K562 (cell line): ENCODE results near the gene TJP3. TPM values are rescaled to one million over a fixed set of nuclear protein-coding genes. Genes with fewer than 3 reads are reported as not detected.

ENCODE experiments used
- CREBBP ChIP-seq: IDR thresholded peaks from one replicate; pipeline ENCODE4 v1.6.1; 2012; ENCODE audit warnings: low read depth, mild to moderate bottlenecking, control low read depth, inconsistent platforms, low read length
- EZH2 ChIP-seq: IDR thresholded peaks from 2 replicates; pipeline ENCODE4 v1.6.1; 2012; ENCODE audit warnings: low read depth, mild to moderate bottlenecking, inconsistent platforms, low read length, borderline replicate concordance
- KDM5B ChIP-seq: fragments of 200-600 bp; sonication (generic); IDR thresholded peaks from 2 replicates; pipeline ENCODE4 v1.6.1; 2012; ENCODE audit warnings: low read depth, mild to moderate bottlenecking, moderate library complexity, low read length, control low read depth, inconsistent platforms; ENCODE audit not compliant: insufficient replicate concordance
- KLF16 ChIP-seq: IDR thresholded peaks from 2 replicates; pipeline ENCODE4 v1.6.1; 2016; ENCODE audit warnings: antibody characterized with exemption
- MCM2 ChIP-seq: fragments of 450-650 bp; IDR thresholded peaks from 2 replicates; pipeline ENCODE4 v1.6.1; 2017; ENCODE audit warnings: low read depth, mild to moderate bottlenecking
- MCM7 ChIP-seq, 2 experiments: fragments of 450-650 bp; IDR thresholded peaks; 2 replicates each; pipeline ENCODE4 v1.6.1; 2016 to 2018
- MEF2D ChIP-seq: conservative IDR thresholded peaks from 2 replicates; pipeline ENCODE4 v1.6.1; 2016; ENCODE audit warnings: low read depth, missing genetic modification characterization, missing compliant biosample characterization
- POLR2G ChIP-seq: fragments of 200-400 bp; formaldehyde crosslinking; IDR thresholded peaks from 2 replicates; pipeline ENCODE4 v1.6.1; 2017; ENCODE audit warnings: low read depth, mild to moderate bottlenecking, antibody characterized with exemption, low read length, moderate library complexity
- RB1 ChIP-seq: fragments of 450-650 bp; IDR thresholded peaks from 2 replicates; pipeline ENCODE4 v1.6.1; 2017; ENCODE audit warnings: low read depth, mild to moderate bottlenecking
- TAF15 ChIP-seq: fragments of 200-400 bp; formaldehyde crosslinking; IDR thresholded peaks from 2 replicates; pipeline ENCODE4 v1.6.1; 2017; ENCODE audit warnings: mild to moderate bottlenecking, low read depth, low read length, moderate library complexity
- XRCC4 ChIP-seq: IDR thresholded peaks from one replicate; pipeline ENCODE4 v1.6.1; 2011; ENCODE audit not compliant: insufficient read depth, insufficient read length; ENCODE audit errors: extremely low read depth
- ZBTB7A ChIP-seq: IDR thresholded peaks from 2 replicates; pipeline ENCODE4 v1.6.1; 2011; ENCODE audit warnings: low read depth, mild to moderate bottlenecking, low read length, moderate library complexity, borderline replicate concordance; ENCODE audit not compliant: control insufficient read depth
- ZNF347 ChIP-seq: fragments of 450-650 bp; formaldehyde crosslinking; IDR thresholded peaks from 2 replicates; pipeline ENCODE4 v1.4.0; 2020; ENCODE audit warnings: low read depth, mild to moderate bottlenecking, moderate library complexity
- ZNF717 ChIP-seq: fragments of 250-450 bp; sonication (Bioruptor Pico); IDR thresholded peaks from 2 replicates; pipeline ENCODE4 v1.5.0; 2021
- ZNF830 ChIP-seq: fragments of 250-450 bp; sonication (Bioruptor Pico); IDR thresholded peaks from 2 replicates; pipeline ENCODE4 v1.5.0; 2021; ENCODE audit warnings: mild to moderate bottlenecking
- polyA plus RNA-seq, 8 experiments: library from polyadenylated mRNA; depleted of rRNA in 4 of 8; stranded (reverse) in 5 of 8; unstranded in 3 of 8; fragments of >200 nt; fragmentation: Nextera tagmentation in 2 of 8; fragmentation: Illumina TruSeq in 1 of 8; extraction: Ambion mirVana in 2 of 8; extraction: Trizol in 1 of 8; gene quantifications; 2 replicates each; pipeline versions ENCODE4 v1.2.1 to v1.2.3, GENCODE V29; 2011 to 2014; ENCODE audit warnings: inconsistent platforms in 1 of 8, missing spikeins in 1 of 8
- total RNA-seq, 7 experiments: library from RNA; depleted of rRNA in 6 of 7; stranded (reverse); fragments of >200 nt in 6 of 7; fragmentation: Illumina TruSeq in 2 of 7; extraction: Trizol in 2 of 7; gene quantifications; 2 replicates each; pipeline versions ENCODE4 v1.2.1 to v1.2.3, GENCODE V29; 2011 to 2021; ENCODE audit warnings: low replicate concordance in 1 of 7
- TF ChIP-seq, protein P1 (sequence below): sonication (generic); formaldehyde crosslinking; IDR thresholded peaks from 2 replicates; pipeline ENCODE4 v1.8.1; 2023; ENCODE audit warnings: mild to moderate bottlenecking, missing genetic modification reagents
- TF ChIP-seq, protein P2 (sequence below), 2 experiments: fragments of 200-800 bp in 1 of 2; sonication (Bioruptor generic) in 1 of 2; sonication (generic) in 1 of 2; formaldehyde crosslinking in 1 of 2; IDR thresholded peaks in 1 of 2; conservative IDR thresholded peaks in 1 of 2; 2 replicates each; pipeline versions ENCODE4 v1.5.0 to v1.6.1; 2016 to 2020; ENCODE audit warnings: missing compliant biosample characterization in 1 of 2, missing genetic modification characterization in 1 of 2, missing genetic modification reagents in 1 of 2
- TF ChIP-seq, protein P3 (sequence below): sonication (generic); formaldehyde crosslinking; IDR thresholded peaks from 2 replicates; pipeline ENCODE4 v1.9.0; 2022; ENCODE audit warnings: mild to moderate bottlenecking, missing genetic modification reagents
- TF ChIP-seq, protein P4 (sequence below): fragments of 450-650 bp; IDR thresholded peaks from 2 replicates; pipeline ENCODE4 v1.6.1; 2016
- TF ChIP-seq, protein P5 (sequence below), 2 experiments: fragments of 450-650 bp; conservative IDR thresholded peaks; 2 replicates each; pipeline ENCODE4 v1.6.1; 2017; ENCODE audit warnings: mild to moderate bottlenecking in 2 of 2, moderate library complexity in 2 of 2
- TF ChIP-seq, protein P6 (sequence below), 3 experiments: IDR thresholded peaks in 2 of 3; conservative IDR thresholded peaks in 1 of 3; 2 replicates each; pipeline ENCODE4 v1.5.1; 2011 to 2012; ENCODE audit warnings: low read length in 3 of 3, mild to moderate bottlenecking in 3 of 3, control low read depth in 2 of 3, improper control_type of control experiment in 1 of 3, inconsistent platforms in 1 of 3, low read depth in 1 of 3, mixed read lengths in 1 of 3, moderate library complexity in 1 of 3; ENCODE audit not compliant: insufficient read depth in 2 of 3

The TJP3 gene
- total and polyA plus RNA-seq, 9 of the 15 experiments (the other 6 are each of a cell fraction or from before 2014, with no cell fraction given): 0.11 to 2.4 (median 0.57) TPM; not detected in 1

DNA sequence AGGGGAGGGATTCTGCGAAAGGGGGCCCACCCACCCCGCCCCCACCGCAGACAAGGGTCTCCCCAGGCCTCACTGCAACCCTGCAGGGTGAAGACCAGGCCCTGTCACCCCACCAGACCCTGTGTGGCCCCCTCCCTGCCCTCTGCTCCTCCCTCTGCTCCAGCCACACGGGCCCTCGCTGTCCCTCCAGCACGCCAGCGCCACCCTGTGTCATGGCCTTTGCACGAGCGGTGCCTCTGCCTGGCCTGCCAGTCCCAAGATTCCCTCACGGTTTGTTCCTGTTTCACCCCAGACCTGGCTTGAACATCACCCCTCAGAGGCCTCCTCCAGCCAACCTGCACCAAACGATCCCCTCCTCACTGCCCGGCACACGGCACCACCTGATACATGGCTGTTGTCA, 35.2 kb upstream of the TJP3 start (continued):
- no peak for TF ChIP-seq ZNF717
- 0 out of 2 replicates have a peak, but pooled peaks have one; percentile 31 for TF ChIP-seq POLR2G
- no peak for TF ChIP-seq MEF2D (tag)
- TF ChIP-seq, protein P1, sequence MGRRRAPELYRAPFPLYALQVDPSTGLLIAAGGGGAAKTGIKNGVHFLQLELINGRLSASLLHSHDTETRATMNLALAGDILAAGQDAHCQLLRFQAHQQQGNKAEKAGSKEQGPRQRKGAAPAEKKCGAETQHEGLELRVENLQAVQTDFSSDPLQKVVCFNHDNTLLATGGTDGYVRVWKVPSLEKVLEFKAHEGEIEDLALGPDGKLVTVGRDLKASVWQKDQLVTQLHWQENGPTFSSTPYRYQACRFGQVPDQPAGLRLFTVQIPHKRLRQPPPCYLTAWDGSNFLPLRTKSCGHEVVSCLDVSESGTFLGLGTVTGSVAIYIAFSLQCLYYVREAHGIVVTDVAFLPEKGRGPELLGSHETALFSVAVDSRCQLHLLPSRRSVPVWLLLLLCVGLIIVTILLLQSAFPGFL (CRISPR knock-in tag): no peak
- TF ChIP-seq MCM2: no peak
- no peak for TF ChIP-seq XRCC4
- no peak for TF ChIP-seq MCM7 (IDR thresholded peaks at IDR 0.05)
- TF ChIP-seq KLF16: no peak
- TF ChIP-seq, protein P2, sequence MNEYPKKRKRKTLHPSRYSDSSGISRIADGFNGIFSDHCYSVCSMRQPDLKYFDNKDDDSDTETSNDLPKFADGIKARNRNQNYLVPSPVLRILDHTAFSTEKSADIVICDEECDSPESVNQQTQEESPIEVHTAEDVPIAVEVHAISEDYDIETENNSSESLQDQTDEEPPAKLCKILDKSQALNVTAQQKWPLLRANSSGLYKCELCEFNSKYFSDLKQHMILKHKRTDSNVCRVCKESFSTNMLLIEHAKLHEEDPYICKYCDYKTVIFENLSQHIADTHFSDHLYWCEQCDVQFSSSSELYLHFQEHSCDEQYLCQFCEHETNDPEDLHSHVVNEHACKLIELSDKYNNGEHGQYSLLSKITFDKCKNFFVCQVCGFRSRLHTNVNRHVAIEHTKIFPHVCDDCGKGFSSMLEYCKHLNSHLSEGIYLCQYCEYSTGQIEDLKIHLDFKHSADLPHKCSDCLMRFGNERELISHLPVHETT (CRISPR knock-in tag; conservative IDR thresholded peaks at IDR 0.05 in 1 of 2, IDR thresholded peaks at IDR 0.05 in 1 of 2): no peak
- TF ChIP-seq, protein P3, sequence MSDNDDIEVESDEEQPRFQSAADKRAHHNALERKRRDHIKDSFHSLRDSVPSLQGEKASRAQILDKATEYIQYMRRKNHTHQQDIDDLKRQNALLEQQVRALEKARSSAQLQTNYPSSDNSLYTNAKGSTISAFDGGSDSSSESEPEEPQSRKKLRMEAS (CRISPR knock-in tag): no peak
- TF ChIP-seq ZBTB7A: peak; percentile 22; the same call in 1 of the 2 replicates
- TF ChIP-seq, protein P4, sequence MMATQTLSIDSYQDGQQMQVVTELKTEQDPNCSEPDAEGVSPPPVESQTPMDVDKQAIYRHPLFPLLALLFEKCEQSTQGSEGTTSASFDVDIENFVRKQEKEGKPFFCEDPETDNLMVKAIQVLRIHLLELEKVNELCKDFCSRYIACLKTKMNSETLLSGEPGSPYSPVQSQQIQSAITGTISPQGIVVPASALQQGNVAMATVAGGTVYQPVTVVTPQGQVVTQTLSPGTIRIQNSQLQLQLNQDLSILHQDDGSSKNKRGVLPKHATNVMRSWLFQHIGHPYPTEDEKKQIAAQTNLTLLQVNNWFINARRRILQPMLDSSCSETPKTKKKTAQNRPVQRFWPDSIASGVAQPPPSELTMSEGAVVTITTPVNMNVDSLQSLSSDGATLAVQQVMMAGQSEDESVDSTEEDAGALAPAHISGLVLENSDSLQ: no peak
- TF ChIP-seq RB1: no peak
- TF ChIP-seq, protein P5, sequence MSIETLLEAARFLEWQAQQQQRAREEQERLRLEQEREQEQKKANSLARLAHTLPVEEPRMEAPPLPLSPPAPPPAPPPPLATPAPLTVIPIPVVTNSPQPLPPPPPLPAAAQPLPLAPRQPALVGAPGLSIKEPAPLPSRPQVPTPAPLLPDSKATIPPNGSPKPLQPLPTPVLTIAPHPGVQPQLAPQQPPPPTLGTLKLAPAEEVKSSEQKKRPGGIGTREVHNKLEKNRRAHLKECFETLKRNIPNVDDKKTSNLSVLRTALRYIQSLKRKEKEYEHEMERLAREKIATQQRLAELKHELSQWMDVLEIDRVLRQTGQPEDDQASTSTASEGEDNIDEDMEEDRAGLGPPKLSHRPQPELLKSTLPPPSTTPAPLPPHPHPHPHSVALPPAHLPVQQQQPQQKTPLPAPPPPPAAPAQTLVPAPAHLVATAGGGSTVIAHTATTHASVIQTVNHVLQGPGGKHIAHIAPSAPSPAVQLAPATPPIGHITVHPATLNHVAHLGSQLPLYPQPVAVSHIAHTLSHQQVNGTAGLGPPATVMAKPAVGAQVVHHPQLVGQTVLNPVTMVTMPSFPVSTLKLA (conservative IDR thresholded peaks at IDR 0.05): no peak
- TF ChIP-seq EZH2: no peak
- TF ChIP-seq, protein P6, sequence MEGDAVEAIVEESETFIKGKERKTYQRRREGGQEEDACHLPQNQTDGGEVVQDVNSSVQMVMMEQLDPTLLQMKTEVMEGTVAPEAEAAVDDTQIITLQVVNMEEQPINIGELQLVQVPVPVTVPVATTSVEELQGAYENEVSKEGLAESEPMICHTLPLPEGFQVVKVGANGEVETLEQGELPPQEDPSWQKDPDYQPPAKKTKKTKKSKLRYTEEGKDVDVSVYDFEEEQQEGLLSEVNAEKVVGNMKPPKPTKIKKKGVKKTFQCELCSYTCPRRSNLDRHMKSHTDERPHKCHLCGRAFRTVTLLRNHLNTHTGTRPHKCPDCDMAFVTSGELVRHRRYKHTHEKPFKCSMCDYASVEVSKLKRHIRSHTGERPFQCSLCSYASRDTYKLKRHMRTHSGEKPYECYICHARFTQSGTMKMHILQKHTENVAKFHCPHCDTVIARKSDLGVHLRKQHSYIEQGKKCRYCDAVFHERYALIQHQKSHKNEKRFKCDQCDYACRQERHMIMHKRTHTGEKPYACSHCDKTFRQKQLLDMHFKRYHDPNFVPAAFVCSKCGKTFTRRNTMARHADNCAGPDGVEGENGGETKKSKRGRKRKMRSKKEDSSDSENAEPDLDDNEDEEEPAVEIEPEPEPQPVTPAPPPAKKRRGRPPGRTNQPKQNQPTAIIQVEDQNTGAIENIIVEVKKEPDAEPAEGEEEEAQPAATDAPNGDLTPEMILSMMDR (IDR thresholded peaks at IDR 0.05 in 2 of 3, conservative IDR thresholded peaks at IDR 0.05 in 1 of 3; ENCODE audit: insufficient read depth in 2 of 3, low read depth in 1 of 3, low read length in 3 of 3): peak; percentile 14 to 52 (median 46); a peak in 4 of 6 replicates
- no peak for TF ChIP-seq ZNF347 (CRISPR knock-in tag)
- TF ChIP-seq TAF15: no peak
- TF ChIP-seq CREBBP: no peak
- TF ChIP-seq ZNF830 (CRISPR knock-in tag): no peak
- TF ChIP-seq KDM5B: peak; percentile 4
